NCI-H146 treated with DMSO at 0.1 percent for 48 hours (cell line): ENCODE results near the gene SLC35F5.
"Not testable (repeated sequence)": the region's sequence is repeated elsewhere in the genome, so short reads cannot be mapped to it uniquely, and the experiment has no call there.

Experiments
- DNase-seq: peaks from one replicate; lab custom pipeline; 2025; ENCODE audit not compliant: unreplicated experiment; lab: John Stamatoyannopoulos, UW

The SLC35F5 gene

GRCh38 chr2:113757138-113757657 is 756 bp upstream of the SLC35F5 start:
- peak; percentile 68 for DNase-seq

- peak; percentile 27 for DNase-seq
Observed at GRCh38 chr2:113755835-113756354, 547 bp downstream of the SLC35F5 start.

- no peak for DNase-seq
Observed at GRCh38 chr2:113755035-113755834, 1.2 kb downstream of the SLC35F5 start.

- DNase-seq = no peak
Observed at GRCh38 chr2:113754160-113754559, 2.3 kb downstream of the SLC35F5 start.

GRCh38 chr2:113750385-113750784 is 6.1 kb downstream of the SLC35F5 start:
- DNase-seq = no peak

GRCh38 chr2:113741091-113741490 is 15.4 kb downstream of the SLC35F5 start:
- DNase-seq = no peak

GRCh38 chr2:113739849-113740248 is 16.6 kb downstream of the SLC35F5 start:
- DNase-seq = no peak

- no peak for DNase-seq
Observed at GRCh38 chr2:113734185-113734584, 22.3 kb downstream of the SLC35F5 start.

- DNase-seq = no peak
Observed at GRCh38 chr2:113724010-113724409, 32.4 kb downstream of the SLC35F5 start.

- DNase-seq = no peak
Observed at GRCh38 chr2:113723411-113723810, 33.0 kb downstream of the SLC35F5 start.

- peak; percentile 55 for DNase-seq
Observed at GRCh38 chr2:113720167-113720566, 36.3 kb downstream of the SLC35F5 start.

- DNase-seq = no peak
Observed at GRCh38 chr2:113716291-113716690, 40.2 kb downstream of the SLC35F5 start.

GRCh38 chr2:113712941-113713340 is 43.5 kb downstream of the SLC35F5 start:
- DNase-seq = no peak

GRCh38 chr2:113711851-113712250 is 44.6 kb downstream of the SLC35F5 start:
- DNase-seq = no peak

GRCh38 chr2:113709022-113709421 is 47.4 kb downstream of the SLC35F5 start:
- DNase-seq = peak; percentile 99

- peak; percentile 37 for DNase-seq
Observed at GRCh38 chr2:113707106-113707505, 49.3 kb downstream of the SLC35F5 start.

GRCh38 chr2:113705982-113706523 is 50.4 kb downstream of the SLC35F5 start:
- no peak for DNase-seq

- not testable (repeated sequence) for DNase-seq
Observed at GRCh38 chr2:113704300-113704993, 52.0 kb downstream of the SLC35F5 start.

- DNase-seq = peak; percentile 16
Observed at GRCh38 chr2:113703386-113704299, 52.8 kb downstream of the SLC35F5 start.

GRCh38 chr2:113700186-113700841 is 56.1 kb downstream of the SLC35F5 start:
- DNase-seq = no peak
